IMR-90 (cell line): ENCODE measurements around the gene CACNA2D1. TPM values are rescaled to one million over a fixed set of nuclear protein-coding genes. Genes with fewer than 3 reads are reported as not detected.

Source experiments
- ATAC-seq: fragments of 200-7000 bp; cut with Tn5 transposase; 2 replicates; pipeline ENCODE4 v1.9.1; 2020; ENCODE audit warnings: low read depth, mild to moderate bottlenecking, moderate library complexity
- BruUV-seq: library from RNA; stranded (reverse); fragments of 400-500 nt; replicated peaks from 2 replicates; lab custom pipeline; 2021; lab: Mats Ljungman, UMichigan
- CTCF ChIA-PET: fragments of 300-600 bp; formaldehyde crosslinking; extraction: SDS; loops from one replicate; lab custom pipeline; 2021; ENCODE audit warnings: antibody characterized with exemption; lab: Yijun Ruan, JAX
- POLR2A ChIA-PET: fragments of 300-600 bp; sonication (Branson Sonifier 250); formaldehyde crosslinking; loops from one replicate; lab custom pipeline; 2022; ENCODE audit warnings: antibody characterized with exemption; ENCODE audit not compliant: unreplicated experiment; lab: Charles Lee
- DNase-seq: peaks from one replicate; pipeline ENCODE4 v3.0.0; 2013
- H2AFZ ChIP-seq: replicated peaks from 2 replicates; pipeline ENCODE3; 2013; ENCODE audit warnings: low read length, mild to moderate bottlenecking; ENCODE audit not compliant: poor library complexity
- H2AK5ac ChIP-seq: 2 replicates; pipeline ENCODE4 v1.6.1; 2013; ENCODE audit warnings: low read depth, low read length, inconsistent platforms
- H2AK9ac ChIP-seq: replicated peaks from 2 replicates; pipeline ENCODE3; 2013; ENCODE audit warnings: mild to moderate bottlenecking, low read depth, low read length, moderate library complexity; ENCODE audit not compliant: poor library complexity
- H2BK120ac ChIP-seq: 2 replicates; pipeline ENCODE4 v1.6.1; 2013; ENCODE audit warnings: low read depth, low read length, inconsistent platforms
- H2BK15ac ChIP-seq: 3 replicates; pipeline ENCODE4 v1.6.1; 2013; ENCODE audit warnings: low read depth, low read length, inconsistent platforms
- H2BK20ac ChIP-seq: 2 replicates; pipeline ENCODE4 v1.6.1; 2013; ENCODE audit warnings: low read depth, mild to moderate bottlenecking, inconsistent platforms, low read length, moderate library complexity
- H2BK5ac ChIP-seq: 2 replicates; pipeline ENCODE4 v1.6.1; 2013; ENCODE audit warnings: mild to moderate bottlenecking, low read depth, low read length, inconsistent platforms; ENCODE audit not compliant: poor library complexity, severe bottlenecking
- H3K14ac ChIP-seq: replicated peaks from 2 replicates; pipeline ENCODE4 v1.6.1; 2013; ENCODE audit warnings: low read depth, low read length, inconsistent platforms
- H3K18ac ChIP-seq: 2 replicates; pipeline ENCODE4 v1.6.1; 2013; ENCODE audit warnings: low read depth, low read length, control low read depth
- H3K23ac ChIP-seq: 2 replicates; pipeline ENCODE4 v1.6.1; 2013; ENCODE audit warnings: low read depth, low read length, inconsistent platforms
- H3K27ac ChIP-seq: 2 replicates; pipeline ENCODE4 v1.5.1; 2013; ENCODE audit warnings: mild to moderate bottlenecking, control low read depth, low read length; ENCODE audit not compliant: insufficient read depth
- H3K27me3 ChIP-seq: 2 replicates; pipeline ENCODE4 v1.6.1; 2013; ENCODE audit warnings: low read length; ENCODE audit not compliant: control insufficient read depth, insufficient read depth
- H3K36me3 ChIP-seq: 2 replicates; pipeline ENCODE4 v1.6.1; 2013; ENCODE audit warnings: low read length, mixed read lengths; ENCODE audit not compliant: control insufficient read depth, insufficient read depth
- H3K4ac ChIP-seq: 2 replicates; pipeline ENCODE4 v1.6.1; 2013; ENCODE audit warnings: low read depth, low read length, inconsistent platforms
- H3K4me1 ChIP-seq: 2 replicates; pipeline ENCODE4 v1.6.1; 2013; ENCODE audit warnings: low read length, mixed read lengths; ENCODE audit not compliant: control insufficient read depth, insufficient read depth
- H3K4me2 ChIP-seq: 2 replicates; pipeline ENCODE4 v1.6.1; 2013; ENCODE audit warnings: low read depth, mild to moderate bottlenecking, control low read depth, low read length, moderate library complexity
- H3K4me3 ChIP-seq: 2 replicates; pipeline ENCODE4 v1.5.1; 2013; ENCODE audit warnings: low read depth, mild to moderate bottlenecking, control low read depth, low read length, moderate library complexity; ENCODE audit not compliant: insufficient read depth
- H3K56ac ChIP-seq: 2 replicates; pipeline ENCODE4 v1.6.1; 2013; ENCODE audit warnings: low read length, inconsistent platforms; ENCODE audit not compliant: insufficient read depth; ENCODE audit errors: extremely low read depth
- H3K79me1 ChIP-seq, 2 experiments: 2 replicates each; pipeline ENCODE4 v1.6.1; 2013; ENCODE audit warnings: low read length in 2 of 2, inconsistent platforms in 1 of 2, low read depth in 1 of 2
- H3K9ac ChIP-seq: 2 replicates; pipeline ENCODE4 v1.6.1; 2013; ENCODE audit warnings: low read depth, low read length, control low read depth
- H3K9me1 ChIP-seq: 2 replicates; pipeline ENCODE4 v1.6.1; 2013; ENCODE audit warnings: low read length, inconsistent platforms; ENCODE audit not compliant: insufficient read depth
- H3K9me3 ChIP-seq: 2 replicates; pipeline ENCODE4 v1.6.1; 2013; ENCODE audit warnings: low read length; ENCODE audit not compliant: control insufficient read depth, insufficient read depth
- H4K20me1 ChIP-seq: 2 replicates; pipeline ENCODE4 v1.6.1; 2013; ENCODE audit warnings: low read length, inconsistent platforms; ENCODE audit not compliant: insufficient read depth
- H4K5ac ChIP-seq: 2 replicates; pipeline ENCODE4 v1.6.1; 2013; ENCODE audit warnings: mild to moderate bottlenecking, low read depth, low read length, control low read depth
- H4K8ac ChIP-seq, 2 experiments: 2 replicates each; pipeline ENCODE4 v1.6.1; 2013; ENCODE audit warnings: low read depth in 2 of 2, low read length in 2 of 2, control low read depth in 1 of 2, inconsistent platforms in 1 of 2
- H4K91ac ChIP-seq: 2 replicates; pipeline ENCODE4 v1.6.1; 2013; ENCODE audit warnings: low read depth, low read length, inconsistent platforms; ENCODE audit not compliant: insufficient read depth
- ELK1 ChIP-seq: fragments of 150-350 bp; IDR thresholded peaks from 2 replicates; pipeline ENCODE4 v1.6.1; 2016; ENCODE audit warnings: low read depth, mild to moderate bottlenecking, low read length, moderate library complexity, borderline replicate concordance
- FOS ChIP-seq: fragments of 150-350 bp; IDR thresholded peaks from 2 replicates; pipeline ENCODE4 v1.6.1; 2016; ENCODE audit warnings: low read depth, low read length
- WGBS, 2 experiments: methylation state at CpG; one replicate each; pipeline versions ENCODE4 v1.1.5 to v1.1.7; 2013; ENCODE audit warnings: missing lambda C conversion rate in 2 of 2; ENCODE audit not compliant: insufficient read length in 1 of 2; ENCODE audit errors: extremely low coverage in 2 of 2; 5-methylcytosine and 5-hydroxymethylcytosine counted together
- dilution Hi-C: fragments of 300-500 bp; cut with HindIII; formaldehyde crosslinking; loops from one replicate; pipeline ENCODE4 v1.14.3; 2018; ENCODE audit warnings: low sequenced_read_pairs; ENCODE audit not compliant: unreplicated experiment
- in situ Hi-C: fragments of 300-500 bp; cut with MboI; formaldehyde crosslinking; loops from 3 replicates; pipeline ENCODE4 v1.14.3; 2019; ENCODE audit warnings: low sequenced_read_pairs, inconsistent platforms, mixed read lengths
- intact Hi-C: fragments of 100-400 bp; cut with micrococcal nuclease; formaldehyde crosslinking; loops from 2 replicates; pipeline ENCODE4 v1.10.0; 2022
- polyA plus RNA-seq, 3 experiments: library from polyadenylated mRNA; depleted of rRNA; stranded (reverse); fragments of >200 nt; gene quantifications; 2 replicates each; pipeline ENCODE4 v1.2.3, GENCODE V29; 2012; ENCODE audit warnings: low replicate concordance in 1 of 3
- total RNA-seq: library from RNA; depleted of rRNA; stranded (reverse); fragments of >200 nt; gene quantifications from 2 replicates; pipeline ENCODE4 v1.2.3, GENCODE V29; 2012

CACNA2D1 gene
- total and polyA plus RNA-seq, 2 of the 4 experiments (the other 2 are of a cell fraction) = 5.8 to 21.9 TPM

DNA sequence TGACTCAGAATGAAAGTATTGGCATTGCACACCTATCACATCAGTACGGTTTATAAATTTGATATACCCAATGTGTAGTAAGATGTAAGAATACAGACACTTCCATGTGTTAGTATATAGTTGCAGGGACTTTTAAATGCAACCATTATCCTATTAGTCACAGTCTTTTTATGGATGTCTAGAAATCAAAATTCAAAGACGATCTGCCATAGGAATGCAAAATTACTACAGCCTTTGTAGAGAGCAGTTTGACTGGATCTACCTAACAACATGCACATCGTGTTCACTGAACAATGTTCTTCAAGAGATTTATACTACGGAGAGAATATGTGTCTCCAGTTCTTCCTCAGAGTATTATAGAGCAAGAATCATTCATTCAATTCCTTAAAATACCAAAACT, 356.5 kb downstream of the CACNA2D1 start:
- in situ Hi-C loops (no loop called here), dilution Hi-C loops (no loop called here), intact Hi-C loops (no loop called here)
- Histone ChIP-seq H2AK5ac (no peak overlapping the region), H2BK20ac (no peak overlapping the region), H3K4ac (no peak overlapping the region), H4K5ac (no peak overlapping the region), H3K23ac (no peak overlapping the region), H4K8ac (no peak overlapping the region), H4K20me1 (no peaks in the 10 kb centered on the region), H3K9me1 (peaks cover 3% of the 10 kb centered on the region; the same call in 1 of the 2 replicates), H3K14ac (no peak overlapping the region), H3K4me1 (no peaks in the 10 kb centered on the region), H3K27me3 (no peaks in the 10 kb centered on the region), H3K4me3 (no peak overlapping the region), H3K36me3 (peaks cover 3% of the 10 kb centered on the region; the same call in 1 of the 2 replicates), H2AFZ (no peak overlapping the region), H3K18ac (no peak overlapping the region), H3K9me3 (no peaks in the 10 kb centered on the region), H2BK5ac (no peak overlapping the region), H2BK120ac (no peak overlapping the region), H4K91ac (no peak overlapping the region), H3K4me2 (no peak overlapping the region), H3K56ac (no peak overlapping the region), H2BK15ac (no peak overlapping the region), H3K9ac (no peak overlapping the region), H2AK9ac (no peak overlapping the region), H3K27ac (no peak overlapping the region), H3K79me1 (no peaks in the 10 kb centered on the region)
- ChIA-PET POLR2A (no interaction called here), CTCF (interaction anchor here (0.6 kb wide), 2 partner anchors 67 to 718 kb away, joined by 3 to 6 read pairs; no protein-coding TSS in a partner anchor)
- DNase-seq (no peak), ATAC-seq (no peak)
- WGBS, 2 experiments = no CpG with 5 or more reads among the region's 4 CpGs
- no peak for TF ChIP-seq FOS
- TF ChIP-seq ELK1 = no peak
- no TSS peak for BruUV-seq
